OCI-LY7 (cell line): ENCODE data around the gene HDAC4. TPM values are rescaled to one million over a fixed set of nuclear protein-coding genes. Genes with fewer than 3 reads are reported as not detected.

Experiments
- BruUV-seq: library from RNA; stranded (reverse); fragments of 400-500 nt; replicated peaks from 2 replicates; lab custom pipeline; 2021; lab: Mats Ljungman, UMichigan
- CTCF ChIA-PET: fragments of 300-600 bp; sonication (Branson Sonifier 250); formaldehyde crosslinking; loops from one replicate; lab custom pipeline; 2022; ENCODE audit warnings: antibody characterized with exemption; ENCODE audit not compliant: unreplicated experiment; lab: Charles Lee
- POLR2A ChIA-PET: fragments of 300-600 bp; sonication (Branson Sonifier 250); formaldehyde crosslinking; loops from one replicate; lab custom pipeline; 2022; ENCODE audit warnings: antibody characterized with exemption; lab: Charles Lee
- DNase-seq: peaks from one replicate; pipeline ENCODE4 v3.0.0-alpha.2; 2015; ENCODE audit warnings: low spot score
- H2AFZ ChIP-seq: fragments of 200-600 bp; sonication (generic), shearing (Covaris generic); 2 replicates; pipeline ENCODE4 v1.6.1; 2014; ENCODE audit warnings: mild to moderate bottlenecking, antibody characterized with exemption, low read length, moderate library complexity
- H3K27ac ChIP-seq: fragments of 200-600 bp; sonication (generic); 2 replicates; pipeline ENCODE4 v1.5.1; 2014; ENCODE audit warnings: mixed run types, low read depth, mild to moderate bottlenecking, moderate library complexity, low read length, inconsistent platforms; ENCODE audit not compliant: poor library complexity, severe bottlenecking
- H3K36me3 ChIP-seq: fragments of 200-600 bp; sonication (generic); 2 replicates; pipeline ENCODE4 v1.6.1; 2014; ENCODE audit warnings: mild to moderate bottlenecking, antibody characterized with exemption, low read length, moderate library complexity, mixed read lengths; ENCODE audit not compliant: insufficient read depth
- H3K4me1 ChIP-seq: fragments of 200-600 bp; sonication (generic); 2 replicates; pipeline ENCODE4 v1.5.1; 2014; ENCODE audit warnings: mild to moderate bottlenecking, low read length; ENCODE audit not compliant: insufficient read depth, poor library complexity, severe bottlenecking
- H3K4me2 ChIP-seq: fragments of 200-600 bp; sonication (generic); 2 replicates; pipeline ENCODE4 v1.6.1; 2014; ENCODE audit warnings: mild to moderate bottlenecking, low read length
- H3K4me3 ChIP-seq: fragments of 200-600 bp; sonication (generic); 2 replicates; pipeline ENCODE4 v1.5.1; 2014; ENCODE audit warnings: mild to moderate bottlenecking, low read depth, low read length; ENCODE audit not compliant: poor library complexity, severe bottlenecking
- H3K79me2 ChIP-seq: fragments of 200-600 bp; sonication (generic); 2 replicates; pipeline ENCODE4 v1.6.1; 2016; ENCODE audit warnings: low read depth, mild to moderate bottlenecking, low read length, moderate library complexity, mixed read lengths; ENCODE audit not compliant: insufficient read depth
- H3K9me2 ChIP-seq: fragments of 200-600 bp; sonication (generic); 2 replicates; pipeline ENCODE4 v1.6.1; 2016; ENCODE audit warnings: mild to moderate bottlenecking, low read length, mixed read lengths; ENCODE audit not compliant: insufficient read depth
- H3K9me3 ChIP-seq: fragments of 200-600 bp; sonication (generic); 2 replicates; pipeline ENCODE4 v1.6.1; 2014; ENCODE audit warnings: mild to moderate bottlenecking, mixed run types, low read length, mixed read lengths
- H4K20me1 ChIP-seq: fragments of 200-600 bp; sonication (generic); 2 replicates; pipeline ENCODE4 v1.6.1; 2014; ENCODE audit warnings: mild to moderate bottlenecking, antibody characterized with exemption, low read length, moderate library complexity, mixed read lengths; ENCODE audit not compliant: insufficient read depth
- CTCF ChIP-seq: fragments of 200-600 bp; sonication (generic); conservative IDR thresholded peaks from 2 replicates; pipeline ENCODE4 v1.5.1; 2014; ENCODE audit warnings: mild to moderate bottlenecking, antibody characterized with exemption, low read length, moderate library complexity, mixed read lengths
- EZH2phosphoT487 ChIP-seq: fragments of 200-600 bp; sonication (generic); IDR thresholded peaks from 2 replicates; pipeline ENCODE4 v1.6.1; 2018; ENCODE audit warnings: low read depth, borderline replicate concordance, mild to moderate bottlenecking, mixed run types, antibody characterized with exemption, low read length, moderate library complexity, mixed read lengths
- intact Hi-C: fragments of 100-400 bp; cut with micrococcal nuclease; formaldehyde crosslinking; loops from one replicate; pipeline ENCODE4 v1.10.0; 2022; ENCODE audit not compliant: unreplicated experiment
- total RNA-seq, 2 experiments: library from RNA; depleted of rRNA in 1 of 2; stranded (reverse); fragments of >200 nt in 1 of 2; shearing (Covaris generic) in 1 of 2; gene quantifications; 2 replicates each; pipeline ENCODE4 v1.2.3, GENCODE V29; 2014 to 2022

The HDAC4 gene
- total RNA-seq, 2 experiments from 2014 or later, result 10.2 to 20.6 TPM

DNA sequence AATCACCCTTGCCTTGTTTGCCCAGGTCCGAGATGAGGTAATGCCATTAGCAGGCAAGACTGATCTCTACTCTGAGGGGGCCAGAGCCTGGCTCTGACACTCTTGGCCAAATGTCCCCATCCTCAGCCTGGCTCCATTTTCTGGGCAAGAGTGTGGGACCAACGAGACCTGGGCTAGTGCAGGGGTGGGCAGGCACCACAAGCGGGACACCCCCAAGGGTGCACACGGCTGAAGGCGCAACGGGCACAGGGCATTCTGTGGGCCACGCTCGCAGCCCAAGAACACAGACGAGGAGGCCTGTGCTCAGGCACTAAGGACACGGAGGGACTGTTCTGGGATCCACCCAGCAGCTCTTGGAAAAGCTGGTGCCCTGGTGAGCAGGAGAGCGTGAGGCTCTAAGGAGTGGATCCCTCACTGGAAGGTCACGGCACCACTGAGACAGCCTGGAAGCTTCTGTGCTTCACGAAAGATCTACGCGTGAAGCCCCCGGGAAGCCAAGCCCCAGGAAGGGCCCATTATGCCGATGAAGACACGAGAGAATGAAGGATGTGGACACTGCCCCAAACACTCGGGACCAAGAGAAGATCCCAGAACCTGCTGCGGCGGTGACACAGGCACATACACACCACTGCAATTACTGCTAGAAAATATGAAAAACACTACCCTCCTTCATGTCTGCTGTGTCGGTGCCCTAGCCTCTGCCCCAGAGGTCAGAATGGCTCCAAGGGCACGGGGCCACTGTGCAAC is 138.2 kb downstream of the HDAC4 start:
- TF ChIP-seq EZH2phosphoT487 (no peak), CTCF (no peak)
- H3K9me3 ChIP-seq, result peaks cover 9% of the 10 kb centered on the region; the same call in 1 of the 2 replicates
- H3K4me1 ChIP-seq, result peaks cover 45% of the 10 kb centered on the region
- no peaks in the 10 kb centered on the region for H3K9me2 ChIP-seq
- no peak overlapping the region for H3K4me3 ChIP-seq
- no peaks in the 10 kb centered on the region for H3K36me3 ChIP-seq
- POLR2A ChIA-PET, result interaction anchor here (0.6 kb wide), 1 partner anchor 834 kb away, joined by 3 read pairs; no protein-coding TSS in a partner anchor
- DNase-seq, result no peak
- CTCF ChIA-PET, result no interaction called here
- no peak overlapping the region for H2AFZ ChIP-seq
- H3K27ac ChIP-seq, result no peak overlapping the region
- peaks cover 7% of the 10 kb centered on the region for H4K20me1 ChIP-seq
- intact Hi-C loops, result no loop called here
- no TSS peak for BruUV-seq
- no peak overlapping the region for H3K4me2 ChIP-seq
- no peaks in the 10 kb centered on the region for H3K79me2 ChIP-seq

- Histone ChIP-seq H3K4me2 (no peak overlapping the region), H3K79me2 (no peaks in the 10 kb centered on the region), H2AFZ (no peak overlapping the region), H3K36me3 (no peaks in the 10 kb centered on the region), H3K27ac (no peak overlapping the region), H3K4me1 (peaks cover 38% of the 10 kb centered on the region), H4K20me1 (peaks cover 5% of the 10 kb centered on the region), H3K4me3 (no peak overlapping the region), H3K9me3 (peaks cover 15% of the 10 kb centered on the region; the same call in 1 of the 2 replicates), H3K9me2 (no peaks in the 10 kb centered on the region)
- intact Hi-C loops, result no loop called here
- TF ChIP-seq CTCF (no peak), EZH2phosphoT487 (no peak)
- DNase-seq, result no peak
- CTCF ChIA-PET, result no interaction called here
- POLR2A ChIA-PET, result interaction anchor here (0.6 kb wide), 1 partner anchor 833 kb away, joined by 3 read pairs; no protein-coding TSS in a partner anchor
- no TSS peak for BruUV-seq
These were observed 138.9 kb downstream of the HDAC4 start for GRCh38 chr2:239261796-239262483.
